ENCODE results near the gene RBM23.

DNA sequence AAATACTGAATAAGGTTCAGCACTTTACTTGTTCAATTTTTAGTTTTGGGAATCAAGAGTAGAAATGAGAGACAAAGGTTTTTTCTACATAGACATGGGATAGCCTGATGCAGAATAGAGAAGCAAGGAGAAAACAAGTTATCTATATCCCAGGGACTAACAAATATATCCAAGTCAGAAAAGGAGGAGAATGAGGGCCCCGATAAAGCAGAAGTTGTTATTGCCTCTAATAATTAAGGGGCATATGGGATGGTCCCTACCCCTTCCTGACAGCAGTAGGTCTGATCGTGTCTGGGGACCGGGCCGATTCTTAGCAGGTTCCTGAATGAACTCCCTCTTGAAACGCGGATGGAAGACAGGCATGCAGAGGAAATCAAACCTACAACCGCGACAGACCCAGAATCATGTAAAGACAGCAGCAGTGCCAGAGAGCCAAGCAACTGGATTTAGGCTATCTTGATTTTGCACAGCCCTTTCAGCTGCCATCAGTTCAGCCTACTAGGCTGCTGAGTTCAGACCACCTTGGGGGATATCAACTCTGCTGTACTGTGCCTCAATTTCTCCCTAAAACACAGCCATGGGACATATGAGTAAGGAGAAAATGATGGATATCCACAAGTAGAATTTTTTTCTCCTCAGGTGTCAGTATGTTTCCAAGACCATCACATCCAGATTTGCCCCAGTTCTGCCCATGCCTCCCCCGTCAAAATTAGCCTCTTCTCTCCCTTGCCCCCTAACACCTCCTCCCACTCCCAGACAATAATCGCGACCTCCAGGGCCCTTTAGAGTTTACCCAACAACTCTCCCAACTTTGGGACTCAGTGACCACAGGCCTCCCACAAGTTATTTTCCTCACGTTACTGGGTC is 9.5 kb upstream of the RBM23 start:
- TF ChIP-seq, protein P1, sequence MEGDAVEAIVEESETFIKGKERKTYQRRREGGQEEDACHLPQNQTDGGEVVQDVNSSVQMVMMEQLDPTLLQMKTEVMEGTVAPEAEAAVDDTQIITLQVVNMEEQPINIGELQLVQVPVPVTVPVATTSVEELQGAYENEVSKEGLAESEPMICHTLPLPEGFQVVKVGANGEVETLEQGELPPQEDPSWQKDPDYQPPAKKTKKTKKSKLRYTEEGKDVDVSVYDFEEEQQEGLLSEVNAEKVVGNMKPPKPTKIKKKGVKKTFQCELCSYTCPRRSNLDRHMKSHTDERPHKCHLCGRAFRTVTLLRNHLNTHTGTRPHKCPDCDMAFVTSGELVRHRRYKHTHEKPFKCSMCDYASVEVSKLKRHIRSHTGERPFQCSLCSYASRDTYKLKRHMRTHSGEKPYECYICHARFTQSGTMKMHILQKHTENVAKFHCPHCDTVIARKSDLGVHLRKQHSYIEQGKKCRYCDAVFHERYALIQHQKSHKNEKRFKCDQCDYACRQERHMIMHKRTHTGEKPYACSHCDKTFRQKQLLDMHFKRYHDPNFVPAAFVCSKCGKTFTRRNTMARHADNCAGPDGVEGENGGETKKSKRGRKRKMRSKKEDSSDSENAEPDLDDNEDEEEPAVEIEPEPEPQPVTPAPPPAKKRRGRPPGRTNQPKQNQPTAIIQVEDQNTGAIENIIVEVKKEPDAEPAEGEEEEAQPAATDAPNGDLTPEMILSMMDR (IDR thresholded peaks at IDR 0.05), result no peak
- TF ChIP-seq POLR2A (IDR thresholded peaks at IDR 0.05), result no peak
